Measurements from ENCODE around the gene SLC2A11.

The SLC2A11 gene, protein sequence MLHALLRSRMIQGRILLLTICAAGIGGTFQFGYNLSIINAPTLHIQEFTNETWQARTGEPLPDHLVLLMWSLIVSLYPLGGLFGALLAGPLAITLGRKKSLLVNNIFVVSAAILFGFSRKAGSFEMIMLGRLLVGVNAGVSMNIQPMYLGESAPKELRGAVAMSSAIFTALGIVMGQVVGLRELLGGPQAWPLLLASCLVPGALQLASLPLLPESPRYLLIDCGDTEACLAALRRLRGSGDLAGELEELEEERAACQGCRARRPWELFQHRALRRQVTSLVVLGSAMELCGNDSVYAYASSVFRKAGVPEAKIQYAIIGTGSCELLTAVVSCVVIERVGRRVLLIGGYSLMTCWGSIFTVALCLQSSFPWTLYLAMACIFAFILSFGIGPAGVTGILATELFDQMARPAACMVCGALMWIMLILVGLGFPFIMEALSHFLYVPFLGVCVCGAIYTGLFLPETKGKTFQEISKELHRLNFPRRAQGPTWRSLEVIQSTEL

DNA sequence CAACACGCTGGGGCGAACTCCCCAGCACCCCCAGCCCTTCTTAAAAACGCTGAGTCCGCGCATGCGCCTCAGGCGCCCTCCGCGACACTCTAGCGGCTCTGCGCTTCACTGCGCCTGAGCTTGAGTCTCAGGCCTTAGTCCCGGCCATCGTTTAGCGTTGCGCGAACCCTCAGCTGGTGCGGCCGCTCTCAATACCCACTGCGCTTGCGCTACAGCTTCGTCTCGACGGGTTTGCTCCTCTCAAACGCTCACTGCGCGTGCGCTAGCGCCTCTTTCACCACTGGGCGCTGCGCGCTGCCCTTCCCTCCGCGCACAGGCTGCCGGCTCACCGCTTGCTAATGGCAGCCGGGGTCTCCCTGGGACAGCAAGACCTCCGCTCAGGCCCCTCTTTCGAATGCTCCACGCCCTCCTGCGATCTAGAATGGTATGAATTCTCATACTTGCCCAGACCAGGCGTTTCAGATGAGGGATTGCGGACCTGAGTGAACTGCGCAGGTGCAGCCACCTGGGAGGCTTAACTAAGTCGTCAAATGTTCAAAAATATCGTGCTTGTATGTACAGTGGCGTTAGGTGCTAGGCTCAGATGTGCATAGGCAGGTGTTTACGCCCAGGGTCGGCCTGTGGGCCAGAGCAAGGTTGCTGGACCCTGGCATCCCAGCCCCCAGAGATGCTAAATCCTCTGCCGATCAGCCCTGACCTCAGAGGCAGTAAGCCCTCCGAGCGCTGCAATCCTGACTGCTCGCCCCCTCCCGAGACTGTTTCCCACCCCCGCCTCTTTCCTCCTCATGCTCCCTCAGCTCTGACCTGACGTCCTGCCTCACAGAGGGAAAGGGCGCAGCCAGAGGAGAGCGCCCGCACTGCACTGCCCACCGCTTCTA lies at the start of gene SLC2A11:
SLC2A11 (plus strand) TSS at position 270 of the 878 bp plus-strand sequence; CDS start at position 395, 125 bp downstream.
- peak; percentile 90 for DNase-seq (ENCODE audit: low read depth)

DNA sequence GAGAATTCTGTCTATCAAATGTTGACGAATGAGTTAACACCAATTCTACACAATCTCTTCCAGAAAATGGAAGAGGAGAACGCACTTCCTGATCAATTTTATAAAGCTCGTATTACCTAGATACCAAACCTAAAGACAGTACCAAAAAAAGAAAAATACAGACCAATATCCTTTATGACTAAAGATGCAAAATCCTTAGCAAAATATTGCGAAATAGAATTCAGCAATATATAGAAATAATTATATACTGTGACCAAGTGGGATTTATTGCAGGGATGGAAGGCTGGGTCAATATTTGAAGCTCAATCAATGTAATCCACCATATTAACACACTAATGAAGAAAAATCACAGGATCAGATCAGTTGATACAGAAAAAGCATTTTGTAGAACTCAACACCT lies 45.3 kb upstream of the SLC2A11 start:
- DNase-seq (ENCODE audit: low read depth), result no peak

DNA sequence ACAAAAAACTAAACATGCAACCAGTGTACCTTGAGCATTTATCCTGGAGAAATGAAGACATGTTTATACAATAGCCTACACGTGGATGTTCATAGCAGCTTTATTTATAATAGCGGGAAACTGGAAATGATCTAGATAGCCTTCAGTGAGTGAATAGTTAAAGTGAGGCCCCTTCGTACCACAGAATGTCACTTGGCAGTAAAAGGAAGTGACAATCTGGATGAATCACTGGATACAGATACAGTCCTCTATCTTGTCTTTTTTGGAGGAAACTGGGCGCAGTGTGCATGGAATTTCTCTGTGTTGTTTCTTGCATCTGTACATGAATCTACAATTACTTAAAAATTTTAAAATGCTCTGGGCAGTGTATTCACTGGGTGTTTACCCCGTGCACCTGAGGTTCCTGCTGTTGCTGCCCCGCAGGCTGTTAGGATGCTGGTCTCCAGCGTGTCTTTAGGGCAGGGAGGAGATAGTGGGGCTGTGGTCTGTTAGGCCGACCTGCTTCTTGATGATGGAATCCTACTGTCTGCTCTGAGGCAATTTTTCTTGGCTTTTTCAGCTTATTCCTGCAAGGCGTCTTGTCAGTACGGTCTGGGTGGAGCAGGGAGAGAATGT lies 42.0 kb upstream of the SLC2A11 start:
- no peak for DNase-seq (ENCODE audit: low read depth)

DNA sequence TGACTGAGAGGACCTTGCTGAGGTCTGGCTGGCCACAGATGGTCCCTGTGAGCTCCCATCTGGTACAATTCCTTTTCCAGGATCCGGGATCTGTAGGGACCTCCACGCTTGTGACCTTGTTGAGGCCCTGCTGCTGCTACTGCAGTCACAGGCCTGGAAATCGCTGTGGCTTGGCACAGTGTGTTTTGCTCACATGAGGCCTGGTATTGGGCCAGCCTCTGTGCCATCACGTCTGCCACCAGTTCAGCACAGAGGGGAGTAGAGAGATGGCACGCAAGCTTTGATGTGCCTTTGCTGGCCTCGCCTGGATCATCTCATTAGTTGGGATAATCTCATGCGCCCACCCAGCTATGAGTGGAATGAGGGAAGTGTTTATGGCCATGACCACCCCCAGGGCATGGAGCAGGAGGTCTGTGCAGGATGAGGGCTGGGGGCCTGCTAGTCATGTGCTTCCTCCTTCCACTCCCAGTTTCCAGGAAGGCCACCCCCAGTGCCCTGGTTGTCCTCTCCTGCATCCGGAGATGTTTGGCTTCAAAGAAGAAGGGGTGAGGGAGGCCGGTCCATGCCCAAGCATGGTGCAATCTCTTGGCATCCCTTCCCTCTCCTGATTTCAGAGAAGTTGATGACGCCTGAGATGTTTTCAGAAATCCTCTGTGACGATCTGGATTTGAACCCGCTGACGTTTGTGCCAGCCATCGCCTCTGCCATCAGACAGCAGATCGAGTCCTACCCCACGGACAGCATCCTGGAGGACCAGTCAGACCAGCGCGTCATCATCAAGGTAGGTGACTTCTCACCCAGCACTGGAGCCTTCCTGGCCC lies 41.3 kb upstream of the SLC2A11 start:
- no peak for DNase-seq (ENCODE audit: low read depth)

DNA sequence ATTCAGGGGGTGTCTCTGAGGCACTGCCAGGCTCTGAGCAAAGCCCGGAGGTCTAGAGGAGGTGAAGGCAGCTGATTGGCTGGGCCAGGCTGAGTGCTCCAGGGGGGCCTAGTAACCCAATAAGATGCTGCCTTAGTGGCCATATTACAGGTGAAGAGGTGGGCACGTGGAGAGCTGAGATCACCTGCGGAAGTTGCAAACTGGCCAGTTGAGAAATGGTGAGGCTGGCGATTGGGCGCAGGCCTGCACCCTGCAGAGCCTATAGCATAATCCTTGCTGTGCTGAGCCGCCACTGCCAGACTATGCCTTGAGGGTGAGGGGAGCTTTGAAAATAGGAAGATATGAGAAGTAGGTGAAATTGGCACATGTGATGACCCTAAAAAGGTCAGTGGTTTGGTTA lies 40.5 kb upstream of the SLC2A11 start:
- DNase-seq (ENCODE audit: low read depth), result no peak

DNA sequence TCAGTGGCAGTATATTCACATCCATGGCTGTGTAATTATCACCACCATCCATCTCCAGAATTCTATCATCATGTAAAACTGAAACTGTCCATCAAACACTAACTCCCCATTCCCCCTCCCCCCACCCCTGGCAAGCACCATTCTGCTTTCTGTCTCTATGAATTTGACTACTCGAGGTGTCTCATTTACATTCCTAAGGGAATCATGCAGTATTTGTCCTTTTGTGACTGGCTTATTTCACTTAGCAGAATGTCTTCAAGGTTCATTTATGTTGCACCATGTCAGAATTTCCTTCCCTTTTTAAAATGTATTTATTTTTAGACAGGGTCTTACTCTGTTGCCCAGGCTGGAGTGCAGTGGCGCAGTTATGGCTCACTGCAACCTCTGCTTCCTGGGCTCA lies 39.1 kb upstream of the SLC2A11 start:
- no peak for DNase-seq (ENCODE audit: low read depth)

DNA sequence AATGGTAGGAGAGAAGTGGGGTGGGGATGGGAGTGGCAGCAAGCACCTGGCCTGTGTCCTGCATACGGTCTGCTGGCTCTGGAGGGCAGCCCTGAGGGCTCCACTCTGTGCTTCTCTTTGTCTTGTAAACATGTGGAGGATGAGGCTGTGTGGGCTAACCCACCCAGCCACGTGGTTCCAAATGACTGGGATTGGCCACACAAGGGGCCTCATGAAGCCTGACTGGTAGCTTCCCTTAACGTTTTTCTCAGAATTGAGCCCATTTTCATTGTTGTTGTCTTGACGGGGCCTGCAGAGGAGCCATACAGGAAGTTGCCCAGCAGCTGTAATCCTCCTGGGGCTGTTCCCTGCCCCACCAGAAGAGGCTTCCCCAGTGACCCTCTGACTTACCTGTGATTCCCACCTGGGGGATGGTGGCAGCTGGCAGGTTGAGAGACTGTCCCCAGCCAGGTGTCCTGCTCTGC lies 36.9 kb upstream of the SLC2A11 start:
- DNase-seq (ENCODE audit: low read depth), result no peak

DNA sequence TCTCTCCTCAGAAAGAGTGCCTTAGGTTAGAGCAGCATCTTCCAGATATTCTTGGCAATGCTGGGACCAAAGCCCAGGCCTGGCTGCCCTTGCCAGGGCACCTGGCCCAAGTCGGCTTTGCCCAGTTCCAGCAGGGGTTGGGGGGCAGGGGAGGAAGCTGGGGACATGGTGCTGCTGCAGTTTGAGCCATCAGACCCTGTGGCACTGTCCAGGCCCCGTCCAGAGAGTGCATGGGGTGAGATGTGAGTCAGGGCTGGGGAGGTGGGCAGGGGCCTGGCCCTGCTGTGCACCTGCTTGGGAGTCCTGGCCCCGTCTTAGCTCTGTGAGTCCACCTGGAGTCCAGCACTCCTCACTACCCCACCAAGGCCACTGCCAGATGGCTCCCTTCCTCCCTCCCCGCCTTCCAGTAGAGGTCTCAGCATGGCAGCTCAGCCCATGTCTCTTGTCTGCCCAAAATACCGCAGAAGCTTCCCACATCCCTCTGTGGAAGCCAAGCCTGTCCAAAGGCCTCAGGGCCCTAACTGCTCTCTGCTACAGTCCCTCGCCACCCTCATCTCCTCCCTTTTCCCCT lies 35.5 kb upstream of the SLC2A11 start:
- no peak for DNase-seq (ENCODE audit: low read depth)

DNA sequence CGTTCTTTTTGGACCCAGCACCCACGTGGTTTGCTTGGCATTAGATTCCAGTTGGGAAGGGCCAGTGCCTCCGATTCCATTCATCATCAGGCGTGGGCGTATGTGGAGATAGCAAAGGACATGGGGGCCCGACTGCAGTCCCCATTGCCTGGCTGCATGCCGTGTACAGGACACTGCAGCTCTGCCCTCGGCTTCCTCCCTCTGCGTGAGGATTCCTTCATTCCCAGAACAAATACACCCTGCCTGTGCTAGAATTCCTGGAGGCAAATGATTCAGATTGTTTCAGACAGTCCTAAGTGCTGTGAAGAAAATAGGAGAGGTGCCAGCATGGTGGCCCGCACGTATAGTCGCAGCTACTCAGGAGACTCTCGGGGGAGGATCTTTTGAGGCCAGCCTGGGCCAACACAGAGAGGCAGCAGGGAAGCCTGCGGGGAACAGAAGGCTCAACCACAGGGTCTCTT lies 34.3 kb upstream of the SLC2A11 start:
- DNase-seq (ENCODE audit: low read depth), result no peak

DNA sequence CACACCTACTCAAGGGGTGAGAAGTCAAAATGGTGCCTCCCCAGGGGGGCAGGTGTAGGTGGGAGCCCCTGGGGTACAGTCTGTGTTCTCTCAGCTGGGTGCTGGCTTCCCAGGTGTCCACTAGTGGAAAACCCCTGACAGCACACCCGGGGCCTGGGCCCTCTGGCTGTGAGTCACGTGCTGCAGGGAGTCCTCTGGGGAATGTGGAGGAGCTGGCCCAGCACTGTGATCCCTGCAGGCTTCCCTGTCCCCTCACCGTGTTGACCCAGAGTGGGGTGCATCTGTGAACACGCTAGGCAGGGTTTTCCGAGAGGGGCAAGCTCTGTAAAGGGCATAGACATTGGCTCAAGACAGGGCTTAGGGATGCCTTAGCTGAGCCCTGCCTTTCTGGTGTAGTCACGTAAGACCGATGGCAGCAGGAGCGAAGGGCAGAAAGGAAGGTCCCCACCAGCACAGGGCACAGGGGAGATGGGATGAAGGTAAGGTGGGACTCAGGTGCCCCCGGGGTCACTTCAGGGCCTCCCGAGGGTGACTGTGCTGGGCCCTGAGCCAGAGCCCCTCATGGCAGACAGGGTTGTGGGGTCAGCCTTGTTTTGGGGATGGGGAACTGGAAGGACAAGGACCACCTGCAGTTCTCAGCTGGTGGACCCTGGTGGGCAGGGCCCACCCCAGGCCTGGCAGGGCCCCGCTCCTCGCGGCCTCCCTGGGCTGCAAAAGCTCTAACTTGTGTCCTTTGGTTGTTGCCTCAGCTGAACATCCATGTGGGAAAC lies 33.0 kb upstream of the SLC2A11 start:
- DNase-seq (ENCODE audit: low read depth), result no peak

DNA sequence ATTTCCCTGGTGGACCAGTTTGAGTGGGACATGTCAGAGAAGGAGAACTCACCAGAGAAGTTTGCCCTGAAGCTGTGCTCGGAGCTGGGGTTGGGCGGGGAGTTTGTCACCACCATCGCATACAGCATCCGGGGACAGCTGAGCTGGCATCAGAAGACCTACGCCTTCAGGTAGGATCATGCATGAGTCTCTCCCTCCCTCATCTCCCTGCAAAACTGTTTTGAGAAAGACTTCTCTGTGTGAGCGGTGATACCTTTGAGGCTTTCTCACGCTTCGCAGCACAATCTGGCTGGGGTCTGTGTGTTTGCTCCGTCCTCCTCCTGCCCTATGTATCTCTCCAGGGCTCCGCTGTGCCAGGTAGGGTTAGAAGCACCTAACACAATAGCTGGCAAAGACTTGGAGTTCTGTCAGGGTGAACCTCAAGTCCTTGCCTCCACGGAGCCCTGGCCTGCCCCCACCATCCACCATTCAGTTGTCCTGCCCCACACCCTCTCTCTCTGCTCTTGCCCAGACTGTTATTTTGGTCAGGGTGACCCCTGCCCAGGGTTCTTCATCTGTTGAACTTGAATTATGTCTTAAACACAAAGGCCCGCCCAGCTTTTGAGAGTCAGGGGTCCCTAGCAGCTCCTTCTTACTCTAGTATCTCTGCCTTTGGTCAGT lies 32.3 kb upstream of the SLC2A11 start:
- no peak for DNase-seq (ENCODE audit: low read depth)

DNA sequence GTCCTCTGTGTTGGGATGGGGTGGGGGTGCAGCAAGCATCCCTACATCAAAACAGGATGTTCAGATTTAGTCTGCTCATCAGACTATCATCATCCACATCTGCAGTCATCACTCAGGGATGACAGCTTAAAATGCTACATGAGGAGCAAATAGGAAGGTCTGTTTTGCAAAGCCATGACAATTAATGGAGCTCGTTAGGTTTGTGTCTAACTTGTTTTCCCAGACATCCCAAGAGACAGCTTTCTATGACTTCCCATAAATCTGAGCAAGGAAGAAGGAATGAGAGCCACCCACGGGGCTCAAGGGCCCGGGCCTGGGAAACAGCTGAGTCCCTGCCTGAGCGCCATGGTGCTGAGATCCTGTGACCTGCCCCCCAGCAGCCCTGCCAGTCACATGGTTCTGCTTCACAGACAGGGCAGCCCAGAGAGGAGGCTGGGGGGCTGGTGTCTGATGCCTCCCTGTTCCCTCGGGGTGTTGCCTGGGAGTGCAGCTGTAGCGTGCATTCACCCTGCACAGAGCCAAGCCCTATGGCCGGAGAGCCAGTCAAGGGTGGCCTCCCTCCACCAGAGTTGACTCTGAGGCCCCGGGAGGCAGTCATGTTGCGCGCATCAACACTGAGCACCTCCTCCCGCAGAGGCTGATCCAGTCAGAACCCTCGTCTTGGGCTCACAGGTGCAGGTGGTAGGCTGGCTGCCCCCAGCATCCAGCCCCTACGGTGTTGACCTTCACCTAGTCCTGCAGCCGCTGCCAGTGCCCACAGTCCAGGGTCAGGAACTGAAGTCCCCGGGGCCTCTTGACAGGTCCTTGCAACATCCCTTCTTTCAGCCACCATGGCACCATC lies 30.9 kb upstream of the SLC2A11 start:
- no peak for DNase-seq (ENCODE audit: low read depth)

DNA sequence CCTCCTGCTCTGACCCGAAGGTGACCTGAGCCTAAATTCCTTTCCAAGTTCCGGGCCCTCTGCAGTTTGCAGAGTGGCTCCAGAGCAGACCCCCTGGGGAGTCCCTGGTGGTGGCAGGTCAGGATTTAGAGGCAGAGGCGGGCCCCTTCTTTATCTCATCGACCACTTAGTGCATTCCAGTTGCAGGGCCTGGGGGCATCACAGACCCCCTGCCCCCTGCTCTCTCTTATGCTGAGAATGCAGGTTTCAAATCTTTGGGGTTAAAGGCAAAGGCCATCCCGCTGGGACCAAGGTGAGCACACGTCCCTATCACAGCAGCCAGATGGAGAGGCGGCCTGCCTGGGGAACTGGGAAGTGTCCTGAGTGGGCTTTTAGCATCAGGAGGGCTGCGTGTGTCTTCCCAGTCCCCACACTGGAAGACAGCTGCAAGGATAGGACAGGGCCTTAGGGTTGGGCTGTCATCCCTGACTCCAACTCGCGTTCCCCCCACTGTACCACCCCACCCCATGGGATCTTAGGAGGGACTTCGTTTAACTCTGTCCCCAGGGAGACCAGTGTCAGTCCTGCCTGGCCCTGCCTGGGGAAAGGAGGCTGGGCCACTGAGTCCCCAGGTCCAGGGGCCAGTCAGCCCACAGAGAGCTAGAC lies 30.2 kb upstream of the SLC2A11 start:
- no peak for DNase-seq (ENCODE audit: low read depth)

DNA sequence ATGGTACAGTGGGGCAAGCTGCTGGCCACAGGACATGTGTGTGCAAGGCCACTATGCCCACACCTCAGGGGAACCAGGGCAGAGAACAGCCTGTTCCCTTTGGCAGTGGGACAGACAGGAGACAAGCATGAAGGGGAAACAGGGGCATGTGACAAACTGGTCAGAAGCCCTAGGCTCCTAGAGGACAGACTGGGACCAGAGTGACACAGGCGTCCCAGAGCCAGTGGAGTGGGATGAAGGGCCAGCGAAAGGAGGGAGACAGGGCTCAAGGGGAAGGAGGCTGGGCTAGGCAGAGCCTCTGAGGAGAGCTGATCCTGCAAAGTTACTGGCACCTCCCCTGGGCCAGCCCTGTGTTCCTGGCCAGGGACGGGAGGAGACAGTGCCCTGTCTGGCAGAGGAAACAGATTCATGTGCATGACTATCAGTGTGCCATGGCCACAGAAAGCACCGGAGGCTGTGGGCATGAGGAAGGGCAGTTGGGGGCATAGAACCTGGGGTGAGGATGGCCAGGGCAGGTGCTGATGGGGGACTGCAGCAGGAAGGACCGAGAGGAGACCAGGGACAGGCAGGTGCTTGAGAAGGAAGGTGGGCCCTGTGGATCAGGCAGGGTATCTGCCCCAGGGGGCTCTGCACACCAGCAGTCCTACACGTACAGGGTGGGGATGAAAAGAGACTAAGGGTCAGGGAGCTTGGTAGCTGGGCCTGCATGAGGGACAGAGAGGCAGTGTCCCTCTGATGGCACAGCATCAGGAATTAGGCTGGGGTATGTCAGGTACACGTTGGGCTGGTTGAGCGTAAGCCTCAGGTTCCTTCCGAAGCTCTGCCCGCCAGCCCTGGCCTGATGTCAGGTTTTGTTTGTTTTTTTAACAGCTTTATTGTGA lies 28.6 kb upstream of the SLC2A11 start:
- DNase-seq (ENCODE audit: low read depth), result no peak

DNA sequence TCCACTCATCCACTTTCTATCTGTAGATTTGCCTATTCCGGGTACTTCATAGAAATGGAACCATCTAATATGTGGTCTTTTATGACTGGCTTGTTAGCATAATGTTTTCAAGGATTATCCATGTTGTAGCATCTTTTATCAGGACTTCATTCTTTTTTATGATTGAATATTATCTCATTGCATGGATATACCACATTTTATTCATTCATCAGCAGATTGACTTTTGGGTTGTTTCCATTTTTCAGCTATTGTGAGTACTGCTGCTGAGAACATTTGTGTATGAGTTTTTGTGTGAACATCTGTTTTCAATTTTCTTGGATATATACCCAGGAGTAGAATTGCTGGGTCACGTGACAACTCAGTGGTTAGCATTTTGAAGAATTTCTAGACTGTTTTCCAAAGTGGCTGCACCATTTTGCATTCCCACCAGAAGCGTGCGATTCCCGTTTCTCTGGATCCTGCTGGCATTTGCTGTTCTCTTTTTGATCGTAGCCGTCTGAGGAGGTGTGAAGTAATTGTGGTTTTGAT lies 27.8 kb upstream of the SLC2A11 start:
- no peak for DNase-seq (ENCODE audit: low read depth)

DNA sequence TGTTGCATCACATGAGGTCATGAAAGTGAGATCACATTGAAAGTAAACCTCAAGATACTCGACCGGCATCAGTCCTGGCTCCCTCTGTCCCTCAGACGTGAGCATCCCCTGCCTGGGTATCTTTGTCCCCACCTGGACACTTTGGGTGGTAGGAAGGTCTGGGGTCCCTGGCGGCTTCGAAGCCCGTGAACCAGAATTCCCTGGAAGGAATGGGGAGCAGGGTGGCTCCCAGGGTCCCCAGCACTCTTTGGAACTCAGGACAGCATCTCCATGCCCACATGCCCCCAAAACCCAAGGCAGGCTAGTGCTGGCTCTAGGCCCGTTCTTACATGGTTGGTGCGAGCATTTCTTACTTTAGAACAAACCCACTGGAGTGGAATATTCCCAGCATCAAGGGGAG lies 26.4 kb upstream of the SLC2A11 start:
- no peak for DNase-seq (ENCODE audit: low read depth)

DNA sequence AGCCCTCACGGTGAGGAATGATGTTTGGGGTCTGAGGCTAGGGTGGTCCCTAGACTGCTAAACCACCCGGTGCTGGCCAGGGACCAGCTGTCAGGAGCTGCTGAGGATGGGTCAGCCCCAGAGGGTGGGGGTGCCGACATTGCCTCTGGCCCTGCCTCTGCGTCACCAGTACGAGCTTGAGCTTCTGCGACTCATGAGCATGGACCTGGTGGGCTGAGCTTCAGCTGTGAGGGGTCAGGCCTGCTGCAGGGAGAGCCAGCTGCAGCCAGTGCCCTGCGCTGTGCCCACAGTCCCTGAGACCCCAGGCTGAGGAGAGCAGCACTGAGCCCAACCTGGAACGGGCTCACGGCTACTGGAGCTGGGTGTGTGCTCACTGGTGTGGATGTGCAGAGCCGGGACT lies 25.9 kb upstream of the SLC2A11 start:
- DNase-seq (ENCODE audit: low read depth), result no peak
